ENCODE results near the gene ST6GALNAC6.

Gene ST6GALNAC6, protein sequence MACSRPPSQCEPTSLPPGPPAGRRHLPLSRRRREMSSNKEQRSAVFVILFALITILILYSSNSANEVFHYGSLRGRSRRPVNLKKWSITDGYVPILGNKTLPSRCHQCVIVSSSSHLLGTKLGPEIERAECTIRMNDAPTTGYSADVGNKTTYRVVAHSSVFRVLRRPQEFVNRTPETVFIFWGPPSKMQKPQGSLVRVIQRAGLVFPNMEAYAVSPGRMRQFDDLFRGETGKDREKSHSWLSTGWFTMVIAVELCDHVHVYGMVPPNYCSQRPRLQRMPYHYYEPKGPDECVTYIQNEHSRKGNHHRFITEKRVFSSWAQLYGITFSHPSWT

DNA sequence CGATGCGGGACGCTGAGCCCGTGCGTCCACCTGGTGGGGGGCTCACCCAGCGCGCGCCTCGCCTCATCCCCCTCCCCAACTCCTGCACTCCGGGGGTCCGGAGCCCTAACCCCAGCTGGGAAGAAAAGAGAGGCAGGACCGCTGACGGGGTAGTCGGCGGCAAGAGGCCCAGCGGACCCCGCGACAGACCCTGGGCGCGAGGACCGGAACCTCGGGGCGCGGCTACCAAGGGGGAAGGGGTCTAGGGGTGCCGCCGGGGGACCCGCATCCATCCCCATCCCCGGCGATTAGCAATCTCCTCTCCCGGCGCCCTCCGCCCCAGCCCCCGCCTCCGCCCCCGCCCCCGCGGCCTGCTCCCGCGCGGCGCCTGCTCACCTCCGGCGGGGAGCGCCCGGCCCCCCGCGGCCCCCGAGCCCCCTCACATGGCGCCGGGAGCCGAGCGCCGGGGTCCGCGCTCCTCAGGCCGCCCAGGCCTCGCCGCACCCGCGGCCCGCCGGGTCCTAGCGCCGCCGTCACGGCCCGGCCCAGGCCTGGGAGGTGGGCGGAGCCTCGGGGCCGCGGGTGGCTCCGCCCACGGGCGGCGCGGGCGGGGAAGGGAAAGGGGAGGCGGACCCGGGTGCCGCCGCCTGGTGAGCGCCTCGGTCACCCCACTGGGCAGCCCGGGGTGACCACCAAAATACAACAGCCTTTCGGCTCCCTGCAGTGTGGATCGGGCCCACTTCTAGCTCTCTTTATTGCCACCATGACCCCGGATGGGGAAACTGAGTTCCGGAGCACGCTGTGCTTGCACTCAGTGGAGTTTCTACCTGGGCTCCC is at the start of gene ST6GALNAC6:
Gene ST6GALNAC6, minus strand, starts transcription at position 476 of the 816 bp plus-strand sequence. CDS start 1,622 bp downstream, outside the sequence.
- no peaks in the 10 kb centered on the region for H3K27me3 Mint-ChIP-seq

DNA sequence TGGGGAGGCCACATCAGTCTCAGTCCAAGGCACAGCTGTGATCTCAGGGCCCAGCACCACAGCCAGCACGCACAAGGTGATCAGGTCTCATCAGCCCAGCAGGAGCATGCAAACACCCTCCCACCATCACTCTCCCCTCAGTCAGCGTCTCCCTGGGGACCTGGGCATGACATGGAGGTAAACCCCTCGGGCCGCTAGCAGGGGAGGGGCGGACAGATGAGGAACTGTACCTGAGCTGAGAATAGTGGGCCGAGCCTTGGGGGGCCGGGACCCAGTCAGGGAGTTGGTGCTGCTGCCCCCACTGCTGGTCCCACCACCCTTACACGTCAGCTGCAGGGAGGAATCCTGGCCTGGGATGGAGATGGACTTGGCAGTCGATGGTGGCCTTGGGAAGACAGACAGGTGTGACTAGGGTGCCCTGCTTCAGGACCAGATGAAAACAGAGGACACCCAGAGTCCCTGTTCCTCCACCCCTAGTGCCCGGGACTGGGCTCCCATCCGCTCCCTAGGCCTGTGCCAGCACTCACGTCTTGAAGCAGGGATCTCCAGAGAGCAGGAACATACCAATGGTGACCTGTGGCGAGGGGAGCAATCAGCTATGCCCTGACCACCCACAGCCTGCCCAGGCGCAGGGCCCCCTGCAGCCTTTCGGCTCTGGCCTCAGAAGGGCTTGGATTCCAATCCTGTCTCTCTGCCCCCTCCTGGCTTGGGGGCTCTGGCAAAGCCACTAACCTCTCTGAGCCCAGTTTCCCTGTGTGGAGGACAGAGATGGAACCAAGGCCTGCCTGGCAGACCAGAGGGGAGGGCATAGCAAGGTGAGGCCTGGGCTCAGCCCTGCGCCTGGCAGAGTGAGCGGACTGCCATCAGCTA is 48.7 kb upstream of the ST6GALNAC6 start:
- Mint-ChIP-seq H3K36me3 (peaks cover 6% of the 10 kb centered on the region), H3K9me3 (no peaks in the 10 kb centered on the region), H3K4me1 (peaks cover 61% of the 10 kb centered on the region), H3K4me3 (no peak overlapping the region), H3K27ac (peak overlapping the region; percentile 96), H3K27me3 (no peaks in the 10 kb centered on the region)

More for the DNA sequence above, at the start of gene ST6GALNAC6:
- H3K4me3 Mint-ChIP-seq = peak within 1 kb of the TSS; percentile 90
- peaks cover 42% of the 10 kb centered on the region for H3K4me1 Mint-ChIP-seq
- peak within 1 kb of the TSS; percentile 95 for H3K27ac Mint-ChIP-seq
- peaks cover 14% of the 10 kb centered on the region for H3K36me3 Mint-ChIP-seq
- no peaks in the 10 kb centered on the region for H3K9me3 Mint-ChIP-seq

DNA sequence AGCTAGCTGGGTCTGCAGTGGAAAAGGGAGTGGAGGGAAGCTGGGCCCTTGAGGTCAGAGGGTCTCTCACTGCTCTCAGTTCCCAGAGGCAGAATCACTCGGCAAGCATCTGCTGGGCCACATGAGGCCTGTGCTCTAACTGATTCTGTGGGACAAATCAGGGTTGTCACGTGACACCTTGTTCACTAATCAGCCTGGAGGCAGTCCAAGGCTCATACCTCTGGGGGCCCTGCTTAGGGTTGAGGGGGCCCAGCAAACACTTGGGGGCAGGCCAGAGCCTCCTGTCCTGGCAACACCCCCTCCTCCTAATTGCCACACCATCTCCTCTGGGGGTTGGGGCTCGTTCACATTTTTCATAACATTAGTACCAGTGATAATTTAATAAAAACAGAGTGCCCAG is 47.3 kb upstream of the ST6GALNAC6 start:
- no peaks in the 10 kb centered on the region for H3K9me3 Mint-ChIP-seq

DNA sequence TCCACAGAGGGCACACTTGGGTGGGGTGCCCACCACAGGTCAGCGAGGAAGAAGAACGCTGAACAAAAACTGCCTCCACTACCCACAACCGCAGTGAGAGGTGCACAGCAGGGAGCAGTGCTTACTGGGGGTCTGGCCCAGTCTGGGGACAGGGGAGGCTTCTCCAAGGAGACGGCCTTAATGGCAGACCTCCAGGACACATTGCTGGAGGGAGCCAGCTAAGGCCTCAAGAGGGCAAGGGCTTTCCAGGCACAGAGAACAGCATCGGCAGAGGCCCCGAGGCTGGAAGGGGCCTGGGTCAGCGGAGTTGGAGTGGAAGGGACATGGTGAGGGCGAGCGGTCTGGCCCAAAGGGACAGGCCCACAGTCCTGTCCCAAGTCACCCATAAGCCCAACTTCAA is 46.5 kb upstream of the ST6GALNAC6 start:
- Mint-ChIP-seq H3K36me3 (peaks cover 5% of the 10 kb centered on the region), H3K4me3 (no peak overlapping the region), H3K4me1 (peaks cover 49% of the 10 kb centered on the region), H3K27me3 (no peaks in the 10 kb centered on the region), H3K9me3 (no peaks in the 10 kb centered on the region), H3K27ac (peak overlapping the region; percentile 51)

More for the DNA sequence above, 47.3 kb upstream of the ST6GALNAC6 start:
- Mint-ChIP-seq H3K36me3 (peaks cover 6% of the 10 kb centered on the region), H3K4me3 (no peak overlapping the region), H3K27me3 (no peaks in the 10 kb centered on the region), H3K4me1 (peaks cover 54% of the 10 kb centered on the region), H3K27ac (peak overlapping the region; percentile 68)

DNA sequence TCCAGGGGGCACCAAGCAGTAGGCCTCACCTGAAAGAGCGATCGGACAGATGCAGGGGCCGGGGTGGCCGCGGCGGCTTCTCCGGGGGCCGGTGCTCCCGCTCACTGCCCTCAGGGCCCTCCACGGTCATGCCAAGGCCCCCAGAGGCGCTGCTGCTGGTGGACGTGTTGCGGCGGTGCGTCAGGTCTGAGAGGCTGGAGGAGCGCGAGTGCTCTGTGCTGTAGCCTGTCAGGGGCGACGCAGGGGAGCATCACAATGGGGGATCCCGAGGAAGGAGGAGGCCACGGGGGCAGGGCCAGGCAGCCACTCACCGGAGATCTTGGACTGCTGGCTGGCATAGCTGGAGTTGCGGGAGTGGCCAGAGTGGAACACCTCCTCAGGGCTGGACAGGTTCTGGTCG is 45.9 kb upstream of the ST6GALNAC6 start:
- H3K36me3 Mint-ChIP-seq = peaks cover 6% of the 10 kb centered on the region
- H3K4me3 Mint-ChIP-seq = no peak overlapping the region
- peak overlapping the region; percentile 51 for H3K27ac Mint-ChIP-seq
- H3K9me3 Mint-ChIP-seq = no peaks in the 10 kb centered on the region
- H3K27me3 Mint-ChIP-seq = no peaks in the 10 kb centered on the region
- peaks cover 43% of the 10 kb centered on the region for H3K4me1 Mint-ChIP-seq

DNA sequence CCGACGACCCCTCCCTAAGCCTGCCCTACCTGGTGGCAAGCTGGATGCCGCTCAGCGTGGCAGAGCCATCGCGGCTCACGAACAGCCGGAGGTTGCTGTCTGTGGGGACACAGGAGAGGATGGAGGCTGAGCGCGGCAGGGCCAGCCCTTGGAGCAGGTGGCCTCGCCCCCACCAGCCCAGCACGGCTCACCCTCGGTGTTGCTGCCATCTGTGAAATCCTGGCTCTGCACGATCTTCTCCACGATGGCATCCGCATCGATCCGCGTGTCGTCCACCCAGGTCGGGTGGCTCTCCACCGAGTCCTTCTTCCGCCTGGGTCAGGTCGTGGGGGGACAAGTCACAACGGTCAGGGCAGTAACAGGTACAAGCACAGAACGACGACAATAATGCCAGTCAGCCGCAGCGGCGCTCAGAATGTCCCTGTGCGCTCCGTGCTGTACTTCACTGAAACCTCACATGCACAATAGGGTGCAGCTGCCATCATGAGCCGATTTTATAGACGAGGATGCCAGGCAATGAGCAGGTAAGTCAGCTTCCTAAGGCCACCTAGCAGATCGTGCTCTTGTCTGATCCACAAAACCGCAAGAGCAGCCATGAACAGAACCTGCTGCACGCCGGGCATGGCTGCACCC is 45.3 kb upstream of the ST6GALNAC6 start:
- Mint-ChIP-seq H3K36me3 (peaks cover 7% of the 10 kb centered on the region), H3K9me3 (no peaks in the 10 kb centered on the region), H3K4me3 (no peak overlapping the region), H3K27me3 (no peaks in the 10 kb centered on the region), H3K27ac (peak overlapping the region; percentile 38), H3K4me1 (peaks cover 37% of the 10 kb centered on the region)

DNA sequence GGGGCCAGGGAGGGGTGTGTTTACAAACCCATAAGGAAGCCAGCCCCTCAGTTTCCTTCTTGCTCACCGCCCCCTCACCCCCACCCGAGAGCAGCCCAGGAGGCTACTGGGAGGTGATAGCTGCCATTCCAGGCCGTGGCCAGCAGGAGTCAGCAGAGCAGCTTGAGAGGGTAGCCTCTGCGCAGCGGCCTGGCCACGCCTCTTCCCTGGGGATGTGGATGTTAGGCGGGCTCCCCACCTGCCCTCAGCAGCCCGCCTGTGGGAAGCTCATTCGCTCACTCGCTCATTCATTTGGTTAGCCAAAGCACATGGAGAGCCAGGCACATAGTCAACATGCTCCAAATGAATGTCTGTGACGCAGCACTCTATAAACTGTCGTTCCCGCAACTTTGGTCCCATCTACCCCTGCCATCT is 44.3 kb upstream of the ST6GALNAC6 start:
- peak overlapping the region; percentile 94 for H3K27ac Mint-ChIP-seq
- no peaks in the 10 kb centered on the region for H3K27me3 Mint-ChIP-seq
- H3K4me1 Mint-ChIP-seq = peaks cover 32% of the 10 kb centered on the region
- no peaks in the 10 kb centered on the region for H3K9me3 Mint-ChIP-seq
- H3K36me3 Mint-ChIP-seq = peaks cover 7% of the 10 kb centered on the region
- H3K4me3 Mint-ChIP-seq = no peak overlapping the region

DNA sequence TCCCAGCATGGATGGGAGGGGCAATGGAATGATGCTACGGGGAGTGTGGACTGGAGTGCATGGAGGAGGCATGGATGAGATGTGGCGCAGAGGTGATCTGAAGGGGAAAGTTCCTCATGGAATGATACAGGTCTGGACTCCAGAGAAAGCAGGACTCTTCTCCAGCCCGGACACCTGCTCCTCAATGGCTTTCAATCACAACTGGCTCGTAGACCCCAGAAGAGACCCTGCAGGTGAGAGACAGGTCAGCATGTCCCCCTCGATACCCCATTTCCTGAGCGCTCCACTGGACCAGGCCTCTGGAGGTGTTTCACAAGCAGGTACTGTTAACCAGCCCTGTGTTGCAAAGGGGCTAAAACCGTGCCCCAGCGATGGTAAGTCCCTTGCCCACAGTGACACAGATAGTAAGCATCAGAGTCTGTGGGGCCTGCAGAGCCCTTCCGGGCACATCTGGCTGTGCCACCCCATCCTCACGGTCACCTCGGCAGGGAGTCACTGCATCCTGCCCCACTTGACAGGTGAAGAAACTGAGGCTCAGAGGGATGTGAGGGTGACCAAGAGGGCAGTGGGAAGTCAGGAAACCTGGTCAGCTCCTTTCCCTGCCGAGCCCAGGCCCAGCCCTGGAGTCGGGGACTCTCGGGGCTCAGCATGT is 43.7 kb upstream of the ST6GALNAC6 start:
- H3K27me3 Mint-ChIP-seq = no peaks in the 10 kb centered on the region
- peak overlapping the region; percentile 87 for H3K27ac Mint-ChIP-seq
- peaks cover 32% of the 10 kb centered on the region for H3K4me1 Mint-ChIP-seq
- no peaks in the 10 kb centered on the region for H3K9me3 Mint-ChIP-seq
- H3K4me3 Mint-ChIP-seq = no peak overlapping the region
- H3K36me3 Mint-ChIP-seq = peaks cover 7% of the 10 kb centered on the region

DNA sequence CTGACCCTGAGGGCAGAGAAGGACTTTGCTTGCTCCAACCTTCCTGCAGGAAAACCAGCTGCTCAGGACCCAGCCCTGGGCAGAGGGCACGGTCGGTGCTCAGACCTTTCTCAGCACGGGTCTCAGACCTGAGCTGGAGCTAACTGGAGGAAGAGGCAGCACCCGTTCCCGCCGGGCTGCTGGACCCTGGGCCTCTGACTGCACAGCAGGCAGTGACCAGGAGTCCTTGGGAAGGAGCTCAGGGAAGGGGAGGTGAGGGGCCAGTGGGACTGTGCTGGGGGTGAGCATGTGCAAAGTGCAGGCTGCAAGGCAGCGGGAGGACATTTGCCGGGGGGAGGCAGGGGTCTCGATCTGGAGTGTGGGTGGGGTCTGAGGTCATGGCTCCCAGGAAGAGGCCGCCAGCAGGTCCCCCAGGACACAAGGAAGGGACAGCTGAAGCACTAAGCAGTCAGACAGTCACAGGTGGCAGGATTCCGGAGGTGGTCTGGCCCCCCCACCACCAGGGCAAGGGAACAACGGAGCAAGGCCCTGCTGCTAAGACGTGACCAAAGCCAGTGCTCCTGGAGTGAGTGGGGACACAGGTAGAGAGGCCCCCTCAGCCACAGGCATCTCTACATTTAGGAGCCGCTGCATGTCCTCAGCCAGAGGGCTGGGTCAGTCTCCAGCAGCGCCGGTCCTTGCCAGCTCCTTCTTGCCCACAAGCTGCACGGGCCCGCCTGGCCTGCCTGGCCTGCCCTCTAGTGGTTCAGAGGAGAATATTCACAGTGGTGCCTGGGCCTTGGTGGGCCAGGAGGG is 43.0 kb upstream of the ST6GALNAC6 start:
- Mint-ChIP-seq H3K4me3 (no peak overlapping the region), H3K4me1 (peaks cover 33% of the 10 kb centered on the region), H3K27me3 (no peaks in the 10 kb centered on the region), H3K36me3 (peaks cover 7% of the 10 kb centered on the region), H3K27ac (peak overlapping the region; percentile 87), H3K9me3 (no peaks in the 10 kb centered on the region)

DNA sequence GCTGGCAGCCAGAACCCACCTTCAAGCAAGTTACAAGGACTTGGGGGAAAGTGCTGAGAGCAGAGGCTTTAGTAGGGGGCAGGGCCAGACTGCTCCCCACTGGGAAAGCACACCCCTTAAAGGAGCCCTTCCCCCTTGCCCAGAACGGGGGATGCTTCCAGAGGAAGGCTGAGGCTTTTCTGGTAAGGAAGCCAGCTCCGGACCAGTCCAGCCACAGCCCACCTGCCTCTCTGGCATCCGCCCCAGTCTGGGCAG is 42.5 kb upstream of the ST6GALNAC6 start:
- H3K27ac Mint-ChIP-seq = no peak overlapping the region
- no peaks in the 10 kb centered on the region for H3K27me3 Mint-ChIP-seq
- H3K4me3 Mint-ChIP-seq = no peak overlapping the region
- H3K36me3 Mint-ChIP-seq = peaks cover 7% of the 10 kb centered on the region
- peaks cover 35% of the 10 kb centered on the region for H3K4me1 Mint-ChIP-seq
- H3K9me3 Mint-ChIP-seq = no peaks in the 10 kb centered on the region

DNA sequence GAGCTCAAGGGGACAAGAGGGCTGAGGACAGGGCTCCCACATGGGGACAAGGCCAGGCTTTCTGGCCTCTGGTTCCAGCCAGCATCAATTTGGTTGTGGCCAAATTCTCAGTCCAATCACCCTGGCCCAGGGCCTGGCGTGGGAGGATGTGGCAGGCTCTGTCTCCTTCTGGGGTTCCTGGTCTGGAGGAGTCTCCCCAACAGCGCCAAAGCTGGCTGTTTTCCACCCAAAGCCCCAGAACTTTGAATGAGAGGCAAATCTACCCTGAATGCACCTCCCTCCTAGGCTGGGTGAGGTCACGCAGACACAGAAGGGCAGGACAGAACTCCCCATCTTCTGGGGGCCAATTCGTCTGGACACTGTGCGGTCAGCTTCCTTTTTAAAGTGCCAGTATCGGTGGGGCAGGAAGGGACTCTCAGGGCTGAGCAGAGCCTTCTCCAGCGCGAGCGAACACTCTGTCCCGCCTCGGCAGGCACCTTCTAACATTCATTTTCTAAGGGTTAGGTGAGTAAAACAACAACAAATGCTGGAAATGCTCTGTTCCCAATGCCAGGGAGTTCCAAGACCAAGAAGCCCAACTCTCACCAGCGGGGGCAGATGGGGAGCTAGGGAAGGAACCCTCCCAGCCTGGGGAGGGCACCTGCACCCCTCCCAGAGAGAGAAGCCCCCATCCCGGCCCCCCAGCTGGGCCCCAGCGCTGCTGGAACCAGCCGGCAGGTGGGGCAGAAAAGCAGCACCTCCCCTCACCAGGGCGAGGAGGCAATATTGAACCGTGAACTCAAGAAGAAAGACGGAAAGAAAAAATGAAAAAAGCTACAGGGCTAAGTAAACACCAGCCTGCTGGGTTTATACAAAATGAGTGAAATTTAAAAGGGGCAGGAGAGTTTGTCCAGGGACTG is 41.9 kb upstream of the ST6GALNAC6 start:
- Mint-ChIP-seq H3K36me3 (peaks cover 7% of the 10 kb centered on the region), H3K27ac (peak overlapping the region; percentile 74), H3K27me3 (no peaks in the 10 kb centered on the region), H3K9me3 (no peaks in the 10 kb centered on the region), H3K4me1 (peaks cover 41% of the 10 kb centered on the region), H3K4me3 (no peak overlapping the region)

DNA sequence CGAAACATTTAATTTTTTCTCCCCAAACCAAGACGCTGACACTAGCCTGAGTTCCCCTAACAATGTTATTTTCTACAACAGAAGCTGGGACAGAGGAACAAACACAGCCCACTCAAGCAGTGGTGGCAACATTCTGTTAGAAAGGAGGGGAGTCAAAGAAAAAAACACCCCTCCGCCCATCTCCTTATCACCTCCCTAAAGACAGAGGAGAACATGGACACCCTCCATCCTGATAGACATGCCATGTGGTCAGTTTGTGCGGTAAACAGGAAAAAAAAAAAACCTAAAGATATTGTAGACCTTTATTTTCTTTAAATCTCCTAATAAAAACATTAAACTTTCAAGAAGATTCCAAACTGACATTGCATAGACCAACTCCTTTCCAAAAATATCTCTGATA is 41.2 kb upstream of the ST6GALNAC6 start:
- H3K27ac Mint-ChIP-seq = peak overlapping the region; percentile 91
- H3K4me1 Mint-ChIP-seq = peaks cover 44% of the 10 kb centered on the region
- H3K27me3 Mint-ChIP-seq = no peaks in the 10 kb centered on the region
- H3K9me3 Mint-ChIP-seq = no peaks in the 10 kb centered on the region
- peaks cover 9% of the 10 kb centered on the region for H3K36me3 Mint-ChIP-seq
- no peak overlapping the region for H3K4me3 Mint-ChIP-seq

DNA sequence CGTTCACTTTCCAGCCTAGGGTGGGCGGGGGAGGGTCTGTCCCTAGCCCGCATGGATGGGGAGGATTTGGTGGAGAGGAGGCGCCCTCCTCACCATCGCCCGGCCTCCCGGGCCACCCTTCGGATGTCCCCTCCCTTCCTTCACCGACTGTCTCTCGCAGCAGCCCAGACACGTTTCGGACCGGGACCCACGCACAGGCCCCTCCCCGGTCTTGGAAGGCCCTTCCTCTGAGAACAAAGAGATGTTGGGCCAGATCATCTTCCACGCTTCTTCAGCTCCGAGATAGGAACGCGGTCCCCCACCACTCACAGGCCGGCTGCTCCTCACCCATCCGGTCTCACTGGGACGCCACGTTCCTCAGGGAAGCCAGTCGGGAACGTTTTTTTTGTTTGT is 38.9 kb upstream of the ST6GALNAC6 start:
- peak overlapping the region; percentile 84 for H3K27ac Mint-ChIP-seq
- H3K27me3 Mint-ChIP-seq = no peaks in the 10 kb centered on the region
- H3K9me3 Mint-ChIP-seq = no peaks in the 10 kb centered on the region
- H3K4me3 Mint-ChIP-seq = peak overlapping the region; percentile 68
- H3K4me1 Mint-ChIP-seq = peaks cover 43% of the 10 kb centered on the region
- peaks cover 8% of the 10 kb centered on the region for H3K36me3 Mint-ChIP-seq
